ENCODE results near the gene SCNN1G.

DNA sequence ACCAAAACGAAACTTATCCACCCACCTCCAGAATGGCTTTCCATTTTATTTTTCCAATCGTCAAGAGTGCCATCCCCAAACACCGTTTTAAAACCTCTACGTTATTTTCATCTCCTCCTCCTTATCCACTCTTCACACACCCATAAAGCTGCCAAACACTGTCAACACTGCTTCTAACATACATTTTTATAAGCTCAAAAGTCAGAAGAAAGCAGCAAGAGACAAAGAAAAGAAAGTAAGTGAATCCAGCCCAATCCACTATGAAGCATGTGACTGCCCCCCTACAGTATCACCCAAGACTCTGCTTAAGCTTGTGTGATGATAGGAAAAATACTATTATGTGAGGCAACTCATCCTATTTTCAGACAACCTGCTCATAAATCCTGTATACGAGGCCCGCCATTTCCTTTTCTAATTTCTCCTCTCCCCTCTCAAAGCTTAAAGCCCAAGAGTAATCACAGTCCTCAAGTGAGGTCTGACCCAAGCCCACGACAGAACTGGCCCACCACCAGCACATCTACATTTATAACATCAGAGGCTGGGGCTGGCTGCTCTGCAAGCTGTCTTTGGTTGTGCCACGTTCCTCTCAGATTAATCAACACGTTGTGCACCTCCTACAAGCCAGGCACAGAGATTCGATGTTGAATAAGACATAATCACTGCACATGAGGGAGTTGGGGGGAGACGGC lies 49.6 kb upstream of the SCNN1G start:
- TF ChIP-seq, protein P1, sequence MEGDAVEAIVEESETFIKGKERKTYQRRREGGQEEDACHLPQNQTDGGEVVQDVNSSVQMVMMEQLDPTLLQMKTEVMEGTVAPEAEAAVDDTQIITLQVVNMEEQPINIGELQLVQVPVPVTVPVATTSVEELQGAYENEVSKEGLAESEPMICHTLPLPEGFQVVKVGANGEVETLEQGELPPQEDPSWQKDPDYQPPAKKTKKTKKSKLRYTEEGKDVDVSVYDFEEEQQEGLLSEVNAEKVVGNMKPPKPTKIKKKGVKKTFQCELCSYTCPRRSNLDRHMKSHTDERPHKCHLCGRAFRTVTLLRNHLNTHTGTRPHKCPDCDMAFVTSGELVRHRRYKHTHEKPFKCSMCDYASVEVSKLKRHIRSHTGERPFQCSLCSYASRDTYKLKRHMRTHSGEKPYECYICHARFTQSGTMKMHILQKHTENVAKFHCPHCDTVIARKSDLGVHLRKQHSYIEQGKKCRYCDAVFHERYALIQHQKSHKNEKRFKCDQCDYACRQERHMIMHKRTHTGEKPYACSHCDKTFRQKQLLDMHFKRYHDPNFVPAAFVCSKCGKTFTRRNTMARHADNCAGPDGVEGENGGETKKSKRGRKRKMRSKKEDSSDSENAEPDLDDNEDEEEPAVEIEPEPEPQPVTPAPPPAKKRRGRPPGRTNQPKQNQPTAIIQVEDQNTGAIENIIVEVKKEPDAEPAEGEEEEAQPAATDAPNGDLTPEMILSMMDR (IDR thresholded peaks at IDR 0.05) = no peak
- TF ChIP-seq POLR2A (IDR thresholded peaks at IDR 0.05) = no peak

All from lower leg skin (tissue), 3 donors.